Measurements from ENCODE around the gene NCOA7. TPM values are rescaled to one million over a fixed set of nuclear protein-coding genes. Genes with fewer than 3 reads are reported as not detected.
A peak's percentile ranks its signal among the peaks of the same experiment; 100 is the strongest.

NCOA7 gene
- total and polyA plus RNA-seq, 8 donors: 7.4 to 66.7 (median 14.1) TPM

DNA sequence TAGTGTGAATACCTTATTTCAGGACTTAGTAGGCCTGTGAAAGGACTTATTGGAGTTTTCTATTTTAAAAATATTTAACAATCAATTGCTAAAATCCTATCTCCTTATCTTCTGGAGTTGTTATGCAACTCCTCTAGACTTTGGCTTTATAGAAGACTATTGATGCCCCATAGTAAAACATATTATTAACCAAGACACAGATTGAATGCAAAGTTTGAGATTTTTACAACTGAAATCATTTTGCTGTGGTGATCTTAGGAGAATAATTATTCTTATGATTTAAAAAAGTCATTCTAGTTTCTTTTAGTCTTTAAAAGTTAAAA, 36.9 kb upstream of the NCOA7 start:
- Histone ChIP-seq H3K4me1 (peaks cover 0 to 20% (median 6%) of the 10 kb centered on the region in 3 donors), H3K9me3 (no peaks in the 10 kb centered on the region), H3K4me3 (no peak overlapping the region), H3K27me3 (peaks cover 0 to 4% (median 0%) of the 10 kb centered on the region in 4 donors), H3K27ac (peak overlapping the region in 2 of 4 donors; percentile 8 to 56), H3K36me3 (no peaks in the 10 kb centered on the region)
- no peak for FAIRE-seq
- intact Hi-C loops (cut with DNase I): no loop called here
- TF ChIP-seq, protein P1, sequence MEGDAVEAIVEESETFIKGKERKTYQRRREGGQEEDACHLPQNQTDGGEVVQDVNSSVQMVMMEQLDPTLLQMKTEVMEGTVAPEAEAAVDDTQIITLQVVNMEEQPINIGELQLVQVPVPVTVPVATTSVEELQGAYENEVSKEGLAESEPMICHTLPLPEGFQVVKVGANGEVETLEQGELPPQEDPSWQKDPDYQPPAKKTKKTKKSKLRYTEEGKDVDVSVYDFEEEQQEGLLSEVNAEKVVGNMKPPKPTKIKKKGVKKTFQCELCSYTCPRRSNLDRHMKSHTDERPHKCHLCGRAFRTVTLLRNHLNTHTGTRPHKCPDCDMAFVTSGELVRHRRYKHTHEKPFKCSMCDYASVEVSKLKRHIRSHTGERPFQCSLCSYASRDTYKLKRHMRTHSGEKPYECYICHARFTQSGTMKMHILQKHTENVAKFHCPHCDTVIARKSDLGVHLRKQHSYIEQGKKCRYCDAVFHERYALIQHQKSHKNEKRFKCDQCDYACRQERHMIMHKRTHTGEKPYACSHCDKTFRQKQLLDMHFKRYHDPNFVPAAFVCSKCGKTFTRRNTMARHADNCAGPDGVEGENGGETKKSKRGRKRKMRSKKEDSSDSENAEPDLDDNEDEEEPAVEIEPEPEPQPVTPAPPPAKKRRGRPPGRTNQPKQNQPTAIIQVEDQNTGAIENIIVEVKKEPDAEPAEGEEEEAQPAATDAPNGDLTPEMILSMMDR (IDR thresholded peaks at IDR 0.05): no peak
- ATAC-seq: no peak
- DNase-seq: no peak

DNA sequence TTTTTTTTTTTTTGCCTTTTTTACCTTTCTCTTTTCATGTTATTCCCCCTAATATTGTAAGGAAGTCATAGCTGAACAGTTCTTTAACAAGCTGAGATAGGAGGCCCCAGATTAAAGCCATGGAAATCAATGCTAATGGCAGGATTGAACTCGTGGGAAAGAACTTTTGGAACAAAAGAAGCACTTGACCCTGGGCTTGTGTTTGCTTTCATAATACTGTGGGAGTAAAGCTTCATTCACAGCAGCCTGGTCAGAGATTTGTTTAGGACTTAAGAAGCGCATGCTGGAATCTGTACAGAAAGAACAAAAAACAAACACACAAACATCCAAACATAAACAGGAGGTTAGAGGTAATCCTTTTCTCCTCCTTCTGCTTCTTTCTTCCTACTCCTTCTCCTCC, 36.2 kb upstream of the NCOA7 start:
- H3K27me3 ChIP-seq: peaks cover 0 to 4% (median 0%) of the 10 kb centered on the region in 4 donors
- H3K36me3 ChIP-seq: peaks cover 0 to 2% (median 0%) of the 10 kb centered on the region in 3 donors
- no peak overlapping the region for H3K27ac ChIP-seq
- peaks cover 0 to 20% (median 6%) of the 10 kb centered on the region in 3 donors for H3K4me1 ChIP-seq
- TF ChIP-seq, protein P1 (IDR thresholded peaks at IDR 0.05): no peak
- H3K4me3 ChIP-seq: no peak overlapping the region
- no peak for ATAC-seq
- H3K9me3 ChIP-seq: no peaks in the 10 kb centered on the region
- FAIRE-seq: no peak
- WGBS, 2 donors: 21 to 24% methylated on average over 2 of the region's 2 CpGs
- intact Hi-C loops (cut with DNase I): no loop called here
- no peak for DNase-seq

DNA sequence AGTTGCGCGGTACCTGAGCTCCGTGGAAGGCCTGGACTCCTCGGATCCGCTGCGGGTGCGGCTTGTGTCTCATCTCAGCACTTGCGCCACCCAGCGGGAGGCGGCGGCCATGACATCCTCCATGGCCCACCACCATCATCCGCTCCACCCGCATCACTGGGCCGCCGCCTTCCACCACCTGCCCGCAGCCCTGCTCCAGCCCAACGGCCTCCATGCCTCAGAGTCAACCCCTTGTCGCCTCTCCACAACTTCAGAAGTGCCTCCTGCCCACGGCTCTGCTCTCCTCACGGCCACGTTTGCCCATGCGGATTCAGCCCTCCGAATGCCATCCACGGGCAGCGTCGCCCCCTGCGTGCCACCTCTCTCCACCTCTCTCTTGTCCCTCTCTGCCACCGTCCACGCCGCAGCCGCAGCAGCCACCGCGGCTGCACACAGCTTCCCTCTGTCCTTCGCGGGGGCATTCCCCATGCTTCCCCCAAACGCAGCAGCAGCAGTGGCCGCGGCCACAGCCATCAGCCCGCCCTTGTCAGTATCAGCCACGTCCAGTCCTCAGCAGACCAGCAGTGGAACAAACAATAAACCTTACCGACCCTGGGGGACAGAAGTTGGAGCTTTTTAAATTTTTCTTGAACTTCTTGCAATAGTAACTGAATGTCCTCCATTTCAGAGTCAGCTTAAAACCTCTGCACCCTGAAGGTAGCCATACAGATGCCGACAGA, 31.4 kb upstream of the NCOA7 start:
- peak in 2 of 6 donors; percentile 11 to 56 for DNase-seq
- no peak for FAIRE-seq
- Histone ChIP-seq H3K4me1 (peaks cover 0 to 3% (median 0%) of the 10 kb centered on the region in 3 donors), H3K9me3 (no peaks in the 10 kb centered on the region), H3K27me3 (no peaks in the 10 kb centered on the region), H3K4me3 (no peak overlapping the region), H3K27ac (no peak overlapping the region), H3K36me3 (peaks cover 0 to 3% (median 0%) of the 10 kb centered on the region in 3 donors)
- TF ChIP-seq, protein P1 (IDR thresholded peaks at IDR 0.05): no peak
- 88 to 89% methylated on average over 42 of the region's 42 CpGs for WGBS, 2 donors
- intact Hi-C loops (cut with DNase I): no loop called here
- no peak for ATAC-seq

DNA sequence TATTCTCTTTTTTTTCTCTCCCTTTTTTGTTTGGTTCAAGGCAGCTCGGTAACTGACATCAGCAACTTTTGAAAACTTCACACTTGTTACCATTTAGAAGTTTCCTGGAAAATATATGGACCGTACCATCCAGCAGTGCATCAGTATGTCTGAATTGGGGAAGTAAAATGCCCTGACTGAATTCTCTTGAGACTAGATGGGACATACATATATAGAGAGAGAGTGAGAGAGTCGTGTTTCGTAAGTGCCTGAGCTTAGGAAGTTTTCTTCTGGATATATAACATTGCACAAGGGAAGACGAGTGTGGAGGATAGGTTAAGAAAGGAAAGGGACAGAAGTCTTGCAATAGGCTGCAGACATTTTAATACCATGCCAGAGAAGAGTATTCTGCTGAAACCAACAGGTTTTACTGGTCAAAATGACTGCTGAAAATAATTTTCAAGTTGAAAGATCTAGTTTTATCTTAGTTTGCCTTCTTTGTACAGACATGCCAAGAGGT, 30.8 kb upstream of the NCOA7 start:
- H3K4me3 ChIP-seq: no peak overlapping the region
- H3K36me3 ChIP-seq: peaks cover 0 to 3% (median 0%) of the 10 kb centered on the region in 3 donors
- no peaks in the 10 kb centered on the region for H3K27me3 ChIP-seq
- no peaks in the 10 kb centered on the region for H3K4me1 ChIP-seq
- H3K9me3 ChIP-seq: no peaks in the 10 kb centered on the region
- WGBS, 2 donors: 87 to 88% methylated on average over 5 of the region's 5 CpGs
- no peak for ATAC-seq
- TF ChIP-seq, protein P1 (IDR thresholded peaks at IDR 0.05): no peak
- no peak for DNase-seq
- intact Hi-C loops (cut with DNase I): loop anchor here in 1 of 3 donors (10.0 kb wide), 1 partner anchor 455 kb away; the partner anchor contains the start of gene HDDC2
- FAIRE-seq: no peak
- H3K27ac ChIP-seq: no peak overlapping the region

DNA sequence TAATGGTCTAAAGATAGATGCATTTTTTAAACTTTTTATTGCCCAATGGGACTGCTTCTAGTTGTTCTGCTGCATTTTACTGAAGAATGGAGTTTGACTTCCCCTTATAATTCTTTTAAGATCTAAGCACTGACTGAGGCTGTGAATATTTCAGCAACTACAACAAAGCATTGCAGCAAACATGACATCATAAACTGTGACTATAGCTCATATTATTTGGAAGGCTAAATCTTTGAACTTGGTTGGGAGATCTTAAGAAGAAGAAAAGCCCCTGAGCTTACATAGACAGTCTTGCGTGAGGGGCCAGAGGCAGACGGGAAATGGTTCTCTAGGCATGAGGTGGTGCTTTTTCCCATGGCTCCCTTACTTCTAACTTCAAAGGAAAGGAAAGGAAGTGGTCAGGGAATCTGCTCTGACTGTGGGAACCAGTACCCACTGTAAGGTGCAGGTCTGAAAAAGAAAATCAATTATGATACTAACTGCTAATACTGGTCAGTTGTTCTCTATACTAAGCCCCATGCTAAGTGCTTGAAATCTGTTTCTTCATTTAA, 26.6 kb upstream of the NCOA7 start:
- Histone ChIP-seq H3K4me1 (no peaks in the 10 kb centered on the region), H3K27ac (no peak overlapping the region), H3K36me3 (peaks cover 0 to 3% (median 0%) of the 10 kb centered on the region in 3 donors), H3K27me3 (no peaks in the 10 kb centered on the region), H3K4me3 (no peak overlapping the region), H3K9me3 (no peaks in the 10 kb centered on the region)
- FAIRE-seq: no peak
- intact Hi-C loops (cut with DNase I): loop anchor here in 1 of 3 donors (10.0 kb wide), 1 partner anchor 459 kb away; the partner anchor contains the start of gene HDDC2
- DNase-seq: no peak
- TF ChIP-seq, protein P1 (IDR thresholded peaks at IDR 0.05): no peak
- WGBS, 2 donors: 86 to 87% methylated on average over 2 of the region's 2 CpGs
- no peak for ATAC-seq

All from pancreas (tissue), 10 donors.